Cardiac fibroblast (primary cell): ENCODE measurements around the gene CACNA1A.

Source experiments
- DNase-seq, 2 donors: peaks; one replicate each; pipeline versions ENCODE4 v3.0.0 to v3.0.0-alpha.2; 2010; ENCODE audit warnings: low read depth in 2 of 2
- H3K4me3 ChIP-seq, 2 donors: replicated peaks in 1 of 2; 1 replicate in 1 of 2; 2 replicates in 1 of 2; pipeline ENCODE4 v1.5.1; 2011; ENCODE audit warnings: low read depth in 2 of 2, low read length in 2 of 2, mild to moderate bottlenecking in 2 of 2, moderate library complexity in 1 of 2
- CTCF ChIP-seq: IDR thresholded peaks from one replicate; pipeline ENCODE4 v1.5.1; 2011; ENCODE audit warnings: low read depth, mild to moderate bottlenecking, low read length, inconsistent platforms

Gene CACNA1A

GRCh38 chr19:13399746-13400145 lies 106.5 kb downstream of the CACNA1A start:
- TF ChIP-seq CTCF, result no peak
- DNase-seq, result no peak
- no peak overlapping the region for H3K4me3 ChIP-seq

- peak; percentile 94 to 97 for DNase-seq
- no peak overlapping the region for H3K4me3 ChIP-seq
- TF ChIP-seq CTCF, result no peak
Measured at GRCh38 chr19:13398780-13399726, 107.2 kb downstream of the CACNA1A start.

- no peak for DNase-seq
- no peak overlapping the region for H3K4me3 ChIP-seq
- TF ChIP-seq CTCF, result no peak
Measured at GRCh38 chr19:13398182-13398581, 108.1 kb downstream of the CACNA1A start.

GRCh38 chr19:13396250-13397080 lies 109.8 kb downstream of the CACNA1A start:
- peak; percentile 87 to 88 for DNase-seq
- no peak for TF ChIP-seq CTCF
- no peak overlapping the region for H3K4me3 ChIP-seq

GRCh38 chr19:13382633-13382938 lies 123.7 kb downstream of the CACNA1A start:
- no peak for TF ChIP-seq CTCF
- no peak for DNase-seq
- H3K4me3 ChIP-seq, result no peak overlapping the region

GRCh38 chr19:13381827-13382632 lies 124.2 kb downstream of the CACNA1A start:
- no peak for TF ChIP-seq CTCF
- peak in 1 of 2 donors; percentile 57 for DNase-seq
- H3K4me3 ChIP-seq, result no peak overlapping the region
